ENCODE results near the gene PTPN9.
"Not testable (repeated sequence)": the region's sequence is repeated elsewhere in the genome, so short reads cannot be mapped to it uniquely, and the experiment has no call there.

PTPN9 gene

DNA sequence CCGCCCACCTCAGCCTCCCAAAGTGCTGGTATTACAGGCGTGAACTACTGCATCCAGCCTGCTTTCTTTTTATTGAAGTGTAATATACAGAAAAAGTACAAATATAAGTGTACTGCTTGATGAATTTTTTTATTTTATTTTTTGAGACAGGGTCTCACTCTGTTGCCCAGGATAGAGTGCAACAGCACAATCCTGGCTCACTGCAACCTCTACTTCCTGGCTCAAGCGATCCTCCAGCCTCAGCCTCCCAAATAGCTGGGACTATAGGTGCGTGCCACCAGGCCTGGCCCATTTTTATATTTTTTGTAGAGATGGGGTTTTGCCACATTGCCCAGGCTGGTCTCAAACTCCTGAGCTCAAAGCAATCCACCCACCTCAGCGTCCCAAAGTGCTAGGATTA lies 3.8 kb upstream of the PTPN9 start:
- not testable (repeated sequence) for DNase-seq

DNA sequence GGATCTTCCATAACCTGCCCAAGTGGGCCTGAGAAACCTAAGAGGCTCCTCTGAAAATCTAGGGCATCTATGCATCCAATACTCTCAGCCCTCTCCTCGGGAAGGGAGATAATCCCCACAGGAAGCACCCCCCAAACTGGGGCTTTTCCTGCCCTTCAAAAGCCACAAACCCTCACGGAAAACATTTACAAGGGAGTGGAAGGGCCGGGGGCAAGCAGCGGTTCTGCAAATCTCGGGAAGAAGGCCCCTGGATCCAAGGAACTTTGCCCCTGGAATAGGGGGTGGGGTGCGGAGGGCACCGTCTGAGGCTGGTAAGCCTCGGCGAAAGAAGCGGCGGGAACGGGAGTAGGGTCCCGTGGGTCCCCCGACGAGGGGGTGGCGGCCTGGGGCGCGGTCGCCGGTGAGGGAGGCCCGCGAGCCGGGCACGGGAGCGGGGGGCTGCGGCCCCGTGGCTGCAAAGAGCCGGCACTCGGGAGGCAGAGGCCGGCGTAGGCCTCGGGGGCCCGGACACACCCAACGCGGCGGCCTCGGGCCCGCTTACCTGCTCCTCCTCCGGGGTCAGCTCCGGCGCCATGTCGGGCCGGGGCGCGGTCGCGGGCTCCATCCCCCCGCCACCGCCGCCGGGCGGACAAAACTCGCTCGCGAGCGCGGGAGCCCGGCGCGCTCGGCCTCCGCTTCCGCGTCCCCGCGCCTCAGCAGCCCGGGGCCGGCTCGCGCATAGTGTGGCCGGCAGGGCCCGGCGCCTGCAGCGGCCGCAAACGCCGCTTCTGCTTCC lies 755 bp downstream of the PTPN9 start:
- peak in 1 of 2 donors; percentile 35 for DNase-seq

DNA sequence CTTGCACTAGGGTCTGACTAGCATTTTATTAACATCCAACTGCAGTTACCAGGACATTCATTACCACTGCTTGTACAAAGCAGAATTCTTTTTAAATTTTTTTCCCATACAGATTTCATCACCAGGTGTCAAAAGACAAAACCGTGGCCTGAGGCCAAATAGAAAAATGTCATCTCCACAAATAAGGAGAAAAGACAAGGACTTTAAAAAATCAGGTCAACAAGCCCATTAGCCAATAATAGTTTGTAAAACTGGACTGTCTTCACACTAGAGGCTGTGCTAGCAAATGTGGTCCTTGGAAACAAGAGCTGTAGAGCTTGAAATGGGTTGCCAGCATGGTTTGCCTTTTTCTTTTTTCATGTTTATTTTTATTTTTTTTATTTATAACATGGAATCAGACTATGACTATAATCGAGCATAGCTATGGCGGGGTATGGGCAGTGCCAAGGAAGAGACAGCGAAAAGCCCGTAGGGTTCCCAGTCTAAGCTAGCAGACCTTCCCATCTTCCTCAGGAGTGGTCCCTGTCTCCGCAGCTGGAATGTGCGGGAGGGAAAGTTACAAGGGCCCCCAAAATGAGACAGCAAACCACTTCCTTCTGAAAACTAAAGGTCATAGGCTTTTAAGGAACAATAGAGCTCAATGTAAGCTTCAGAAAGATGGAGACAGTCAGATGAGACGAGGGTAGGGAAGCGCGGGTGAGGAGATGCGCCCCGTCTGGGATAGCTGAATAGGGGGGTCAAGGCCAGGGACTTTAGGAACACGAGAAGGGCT lies 1.5 kb downstream of the PTPN9 start:
- no peak for DNase-seq

DNA sequence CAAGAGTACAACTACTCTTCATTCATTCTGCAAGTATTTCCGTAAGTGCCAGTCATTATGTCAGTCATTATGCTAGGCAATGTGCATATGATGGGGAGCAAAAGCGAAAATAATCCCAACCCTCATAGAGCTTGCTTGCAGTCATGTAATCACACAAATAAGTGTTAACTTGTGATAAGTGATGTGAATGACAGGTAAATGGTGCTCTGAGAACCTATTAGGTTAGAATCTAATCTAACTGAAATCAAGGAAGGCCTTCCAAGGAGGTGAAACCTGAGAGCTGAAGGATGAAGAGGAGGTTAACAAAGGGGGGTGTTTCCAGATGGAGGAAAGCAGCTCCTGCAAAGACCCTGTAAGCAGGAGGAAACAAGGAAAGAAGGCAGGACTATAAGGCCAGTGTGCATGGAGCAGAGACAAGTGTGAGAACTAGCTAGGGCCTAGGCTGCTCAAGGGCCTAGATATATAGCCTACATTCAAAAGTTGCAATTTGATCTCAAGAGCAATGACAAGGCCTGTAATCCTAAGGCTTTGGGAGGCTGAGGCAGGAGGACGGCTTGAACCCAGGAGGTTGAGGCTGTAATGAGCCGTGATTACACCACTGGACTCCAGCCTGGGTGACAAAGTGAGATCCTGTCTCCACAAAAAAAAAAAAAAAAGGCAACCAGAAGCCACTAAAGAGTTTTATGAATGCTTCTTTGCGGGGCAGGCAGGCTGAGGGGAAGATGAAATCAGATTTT lies 5.3 kb downstream of the PTPN9 start:
- DNase-seq: no peak

DNA sequence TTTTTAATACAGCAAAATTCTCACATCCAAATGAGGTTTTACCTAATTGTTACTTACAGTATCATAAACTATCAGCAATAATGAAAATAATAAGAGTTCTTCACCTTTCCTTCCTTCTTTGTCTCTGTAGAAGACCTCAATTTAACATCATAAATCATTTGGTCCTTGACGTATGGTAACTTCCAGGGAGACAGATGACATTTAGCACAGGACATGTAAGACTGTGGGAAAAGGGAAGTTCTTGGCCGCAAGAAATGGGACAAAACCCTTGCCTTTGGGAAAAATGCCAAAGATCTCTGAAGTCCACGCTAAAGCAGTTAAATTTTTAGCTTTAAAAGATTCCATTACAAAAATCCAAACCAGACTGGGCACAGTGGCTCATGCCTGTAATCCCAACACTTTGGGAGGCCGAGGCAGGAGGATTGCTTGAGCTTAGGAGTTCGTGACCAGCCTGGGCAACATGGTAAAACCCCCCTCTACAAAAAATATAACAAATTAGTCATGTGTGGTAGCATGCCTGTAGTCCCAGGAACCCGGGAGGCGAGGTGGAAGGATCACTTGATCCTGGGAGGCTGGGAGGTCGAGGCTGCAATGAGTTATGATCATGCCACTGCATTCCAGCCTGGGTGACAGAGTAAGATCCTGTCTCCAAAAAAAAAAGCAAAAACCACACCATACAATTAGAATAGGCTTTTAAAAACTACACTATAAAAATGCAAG lies 8.8 kb downstream of the PTPN9 start:
- no peak for DNase-seq

DNA sequence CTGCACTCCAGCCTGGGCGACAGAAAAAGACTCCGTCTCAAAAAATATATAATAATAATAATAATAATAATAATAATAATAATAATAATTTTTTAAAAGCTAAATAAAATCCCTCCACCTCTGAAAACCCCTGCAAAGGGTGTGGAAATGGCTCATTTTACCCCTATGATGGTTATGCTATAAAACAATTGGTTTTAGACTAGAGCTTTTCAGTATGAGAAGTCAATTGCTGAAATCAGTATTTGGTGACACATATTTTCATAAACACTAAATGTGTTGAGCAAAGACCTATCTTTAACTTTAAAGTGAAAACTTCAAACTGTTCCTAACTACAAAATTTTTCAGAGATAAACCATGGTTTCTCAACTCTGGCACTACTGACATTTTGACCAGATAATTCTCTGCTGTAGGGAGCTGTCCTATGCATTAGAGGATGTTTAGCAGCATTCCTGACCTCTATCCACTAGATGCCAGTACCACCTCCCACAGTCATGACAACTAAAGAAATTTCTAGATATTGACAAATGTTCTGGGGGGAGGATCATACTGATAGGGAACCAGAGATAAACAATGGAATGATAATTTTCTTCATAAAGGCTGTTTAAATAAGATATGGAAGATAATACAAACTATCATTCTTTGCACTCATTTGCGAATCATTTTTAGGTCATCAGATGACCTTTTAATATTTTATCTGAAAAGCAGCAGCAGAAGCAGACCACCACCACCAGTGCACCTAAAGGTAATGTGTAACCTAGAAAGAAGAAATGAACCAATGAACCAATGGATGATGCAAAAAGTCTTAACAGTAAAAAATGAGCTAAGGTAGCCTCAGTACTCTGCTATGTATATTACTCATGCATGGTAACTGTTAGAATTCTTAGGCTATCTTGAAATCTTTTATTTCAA lies 13.8 kb downstream of the PTPN9 start:
- DNase-seq: no peak

DNA sequence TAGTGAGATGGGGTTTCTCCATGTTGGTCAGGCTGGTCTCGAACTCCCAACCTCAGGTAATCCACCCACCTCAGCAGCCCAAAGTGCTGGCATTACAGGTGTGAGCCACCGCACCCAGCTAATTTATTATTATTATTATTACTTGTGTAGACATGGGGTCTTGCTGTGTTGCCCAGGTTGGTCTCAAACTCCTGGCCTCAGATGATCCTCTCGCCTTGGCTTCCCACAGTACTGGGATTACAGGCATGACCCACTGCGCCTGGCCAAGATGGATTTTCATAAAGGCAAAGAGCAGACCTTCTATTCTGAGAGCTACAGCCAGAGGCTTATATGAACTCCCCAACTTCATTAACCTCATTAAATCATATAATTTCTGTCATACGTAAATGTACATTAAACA lies 17.2 kb downstream of the PTPN9 start:
- no peak for DNase-seq

DNA sequence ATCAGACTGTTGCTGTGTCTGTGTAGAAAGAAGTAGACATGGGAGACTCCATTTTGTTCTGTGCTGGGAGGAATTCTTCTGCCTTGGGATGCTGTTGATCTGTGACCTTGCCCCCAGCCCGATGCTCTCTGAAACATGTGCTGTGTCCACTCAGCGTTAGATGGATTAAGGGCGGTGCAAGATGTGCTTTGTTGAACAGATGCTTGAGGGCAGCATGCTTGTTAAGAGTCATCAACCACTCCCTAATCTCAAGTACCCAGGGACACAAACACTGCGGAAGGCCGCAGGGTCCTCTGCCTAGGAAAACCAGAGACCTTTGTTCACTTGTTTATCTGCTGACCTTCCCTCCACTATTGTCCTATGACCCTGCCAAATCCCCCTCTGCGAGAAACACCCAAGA lies 19.8 kb downstream of the PTPN9 start:
- DNase-seq: not testable (repeated sequence)

DNA sequence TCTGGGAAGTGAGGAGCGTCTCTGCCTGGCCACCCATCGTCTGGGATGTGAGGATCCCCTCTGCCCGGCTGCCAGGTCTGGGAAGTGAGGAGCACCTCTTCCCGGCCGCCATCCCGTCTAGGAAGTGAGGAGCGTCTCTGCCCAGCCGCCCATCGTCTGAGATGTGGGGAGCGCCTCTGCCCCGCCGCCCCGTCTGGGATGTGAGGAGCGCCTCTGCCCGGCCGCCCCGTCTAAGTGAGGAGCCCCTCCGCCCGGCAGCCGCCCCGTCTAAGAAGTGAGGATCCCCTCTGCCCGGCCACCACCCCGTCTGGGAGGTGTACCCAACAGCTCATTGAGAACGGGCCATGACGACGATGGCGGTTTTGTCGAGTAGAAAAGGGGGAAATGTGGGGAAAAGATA lies 20.2 kb downstream of the PTPN9 start:
- DNase-seq: not testable (repeated sequence)

DNA sequence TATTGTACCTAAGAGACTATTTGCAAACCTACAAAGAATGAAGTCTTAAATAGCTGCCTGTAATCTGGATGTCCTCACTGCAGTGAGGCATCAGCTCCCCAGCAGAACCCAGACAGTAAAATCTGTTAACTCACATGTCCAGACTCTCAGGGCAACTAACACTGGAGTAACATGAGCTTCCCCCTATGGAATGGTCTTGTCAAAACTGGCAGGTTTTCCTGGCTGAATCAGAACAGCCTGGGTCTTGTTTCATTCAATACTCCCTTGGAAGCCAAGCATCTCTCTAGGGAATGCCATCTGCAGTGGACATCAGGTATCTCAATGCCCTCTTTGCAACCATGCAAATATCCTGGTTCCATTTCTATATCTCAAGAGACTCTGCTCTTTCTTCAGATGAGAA lies 24.4 kb downstream of the PTPN9 start:
- no peak for DNase-seq

DNA sequence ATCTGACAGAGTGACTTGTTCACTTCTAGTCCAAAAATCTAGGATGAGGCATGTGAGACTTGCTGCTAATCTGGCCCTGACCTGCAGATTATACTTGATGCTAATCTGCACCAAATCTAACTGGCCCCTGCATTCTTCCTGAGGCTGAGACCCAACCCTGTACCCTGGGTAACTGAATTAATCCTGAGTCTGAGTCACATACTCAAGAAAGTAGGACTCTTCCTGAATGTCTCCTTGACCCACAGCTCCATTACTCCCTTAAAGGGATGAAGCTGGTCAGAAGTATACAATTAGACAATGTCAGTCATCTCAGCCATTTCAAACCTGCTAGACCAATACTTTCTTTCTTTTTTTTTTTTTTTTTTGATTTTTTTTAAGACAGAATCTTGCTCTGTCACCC lies 25.5 kb downstream of the PTPN9 start:
- DNase-seq: no peak

DNA sequence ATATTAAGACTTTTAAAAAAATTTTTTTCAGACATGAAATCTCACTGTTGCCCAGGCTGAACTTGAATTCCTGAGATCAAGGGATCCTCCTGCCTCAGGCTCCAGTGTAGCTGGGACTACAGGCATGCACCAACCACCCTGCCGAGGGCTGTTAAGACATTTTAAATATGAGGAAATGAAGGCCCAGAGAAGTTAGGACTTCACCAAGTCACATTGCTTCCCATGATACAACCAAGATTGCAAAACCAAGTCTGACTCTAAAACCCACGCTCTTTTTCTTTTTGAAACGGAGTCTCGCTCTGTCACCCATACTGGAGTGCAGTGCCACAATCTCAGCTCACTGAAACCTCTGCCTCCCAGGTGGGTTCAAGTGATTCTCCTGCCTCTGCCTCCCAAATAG lies 28.0 kb downstream of the PTPN9 start:
- DNase-seq: no peak

DNA sequence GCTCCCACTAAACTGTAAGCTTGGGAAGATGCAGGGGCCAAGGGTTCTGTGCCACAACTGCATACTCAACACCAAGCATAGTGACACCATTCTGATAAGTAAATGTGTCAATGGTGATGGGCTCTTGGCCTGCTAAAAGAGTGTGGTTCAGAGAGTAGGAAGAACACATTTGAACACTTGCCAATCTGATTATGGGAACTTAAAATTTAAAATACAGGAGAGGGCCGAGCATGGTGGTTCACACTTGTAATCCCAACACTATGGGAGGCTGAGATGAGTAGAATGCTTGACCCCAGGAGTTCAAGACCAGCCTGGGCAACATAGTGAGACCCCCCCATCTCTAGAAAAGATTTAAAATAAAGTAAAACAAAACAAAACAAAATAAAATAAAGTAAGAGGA lies 34.1 kb downstream of the PTPN9 start:
- DNase-seq: no peak

DNA sequence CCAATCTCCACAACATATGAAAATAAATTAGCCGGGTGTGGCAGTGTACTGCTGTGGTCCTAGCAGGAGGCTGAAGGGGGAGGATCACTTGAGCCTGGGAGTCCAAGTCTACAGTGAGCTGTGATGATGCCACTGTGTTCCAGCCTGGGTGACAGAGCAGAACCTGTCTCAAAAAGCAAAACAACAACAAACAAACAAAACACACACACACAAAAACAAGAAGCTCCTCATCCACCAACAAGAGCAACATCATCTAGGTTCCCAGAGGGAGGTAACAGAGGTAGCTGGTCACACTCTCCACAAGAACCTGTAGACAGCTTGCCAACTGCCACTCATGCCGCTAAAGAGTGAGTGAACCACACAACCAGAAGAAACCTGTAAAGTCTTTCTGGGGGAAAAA lies 34.8 kb downstream of the PTPN9 start:
- DNase-seq: no peak

DNA sequence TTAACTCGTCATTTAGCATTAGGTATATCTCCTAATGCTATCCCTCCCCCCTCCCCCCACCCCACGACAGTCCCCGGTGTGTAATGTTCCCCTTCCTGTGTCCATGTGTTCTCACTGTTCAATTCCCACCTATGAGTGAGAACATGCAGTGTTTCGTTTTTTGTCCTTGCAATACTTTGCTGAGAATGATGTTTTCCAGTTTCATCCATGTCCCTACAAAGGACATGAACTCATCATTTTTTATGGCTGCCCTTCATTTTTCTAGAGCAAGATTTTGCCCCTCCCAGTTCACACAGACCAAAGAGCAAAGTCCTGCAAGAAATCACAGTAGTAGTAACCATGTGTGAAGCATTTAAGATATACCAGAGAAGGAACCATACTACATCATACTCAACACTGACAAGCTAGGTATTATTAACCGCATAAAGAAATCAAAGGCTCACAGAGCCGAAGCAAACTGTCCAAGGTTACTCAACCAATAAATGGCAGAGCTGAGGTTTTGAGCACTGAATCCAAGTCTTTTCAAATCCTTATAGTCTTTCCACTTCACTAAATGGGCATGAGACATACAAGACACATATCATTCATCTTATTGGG lies 36.1 kb downstream of the PTPN9 start:
- DNase-seq: not testable (repeated sequence)

DNA sequence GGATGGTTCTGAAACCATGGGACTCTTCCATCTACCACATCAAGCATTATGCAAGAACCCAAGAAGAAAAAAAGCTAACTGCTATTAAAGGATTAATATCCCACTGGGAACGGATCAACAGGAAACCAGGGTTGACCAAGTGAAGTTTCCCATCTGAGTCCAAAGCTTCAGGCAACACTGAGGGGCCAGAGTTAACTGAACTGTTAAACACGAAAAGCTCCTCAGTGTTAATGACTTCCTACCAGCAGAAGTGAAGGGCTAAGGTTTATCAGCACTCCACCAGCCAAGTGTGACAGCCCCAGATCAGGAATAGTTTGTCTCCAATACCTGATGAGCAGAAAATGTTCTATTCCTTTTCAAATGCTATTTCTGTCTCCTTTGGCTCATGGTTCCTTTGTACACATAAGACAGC lies 36.7 kb downstream of the PTPN9 start:
- no peak for DNase-seq

DNA sequence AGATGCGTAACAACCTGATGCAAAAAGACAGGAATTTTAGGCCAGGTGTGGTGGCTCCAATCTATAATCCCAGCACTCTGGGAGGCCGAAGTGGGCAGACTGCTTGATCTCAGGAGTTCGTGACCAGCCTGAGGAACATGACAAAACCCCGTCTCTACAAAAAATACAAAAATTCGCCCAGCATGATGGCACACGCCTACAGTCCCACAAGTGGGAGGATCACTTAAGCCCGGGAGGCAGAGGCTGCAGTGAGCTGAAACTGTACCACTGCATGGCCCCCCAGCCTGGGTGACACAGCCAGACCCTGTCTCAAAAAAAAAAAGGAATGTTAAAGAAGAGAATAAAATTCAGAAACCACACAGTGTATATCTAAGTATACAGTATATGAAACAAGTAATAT lies 40.7 kb downstream of the PTPN9 start:
- DNase-seq: no peak

DNA sequence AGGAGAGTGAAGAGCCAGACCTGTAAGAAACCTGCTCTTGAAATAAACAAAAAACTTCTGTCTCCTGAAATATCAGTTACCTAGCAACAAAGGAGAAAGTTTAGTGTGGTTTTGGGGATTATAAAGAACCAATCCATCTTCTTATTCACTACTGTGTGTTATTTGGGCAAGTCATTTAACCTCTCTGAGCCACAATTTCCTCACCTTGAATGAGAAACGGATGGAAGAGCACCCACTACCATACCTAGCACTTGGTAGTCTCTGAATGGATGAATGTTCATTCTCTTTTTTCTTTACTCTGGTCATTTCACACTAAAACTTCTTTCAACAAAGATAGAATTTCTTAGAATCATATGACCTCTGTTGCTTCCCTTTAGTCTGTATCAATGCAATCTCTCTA lies 45.2 kb downstream of the PTPN9 start:
- no peak for DNase-seq

DNA sequence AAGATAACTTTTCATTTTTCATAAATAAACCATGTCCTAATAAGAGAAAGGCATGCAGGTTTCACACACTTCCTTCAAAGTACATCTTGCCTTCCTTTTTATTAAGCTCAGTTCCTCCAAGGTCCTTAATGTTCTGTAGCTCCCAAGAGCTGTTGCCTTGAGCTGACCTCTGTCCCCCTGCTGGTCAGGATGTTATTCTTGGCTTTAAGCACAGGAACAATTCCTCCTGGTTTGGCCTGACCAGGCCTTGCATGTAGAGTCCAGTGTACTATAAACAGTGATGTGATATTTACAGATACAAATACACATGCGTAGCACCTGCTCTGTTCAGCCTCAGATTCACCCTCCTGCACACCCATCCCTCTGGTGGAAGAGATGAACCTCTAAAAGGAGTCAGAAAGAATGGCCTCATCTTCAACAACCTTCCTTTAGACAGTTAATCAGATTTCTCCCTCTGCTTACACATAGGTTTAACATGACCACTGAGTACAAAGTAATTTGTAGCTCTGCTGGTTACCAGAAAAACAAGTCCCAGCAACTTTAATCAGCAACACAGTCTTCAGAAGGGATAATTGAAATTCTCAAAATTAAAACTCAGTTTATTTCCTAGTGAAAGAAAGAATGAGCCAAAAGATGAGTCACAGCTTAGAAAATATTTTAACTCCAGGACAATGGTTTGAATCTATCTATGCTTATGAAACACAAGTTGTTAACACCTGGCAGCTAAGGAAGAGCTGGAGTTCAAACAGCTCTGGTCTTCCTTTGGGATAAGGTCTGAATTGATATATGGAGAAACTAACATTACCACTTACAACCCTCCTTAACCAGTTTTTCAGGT lies 46.5 kb downstream of the PTPN9 start:
- peak; percentile 2 to 14 for DNase-seq

DNA sequence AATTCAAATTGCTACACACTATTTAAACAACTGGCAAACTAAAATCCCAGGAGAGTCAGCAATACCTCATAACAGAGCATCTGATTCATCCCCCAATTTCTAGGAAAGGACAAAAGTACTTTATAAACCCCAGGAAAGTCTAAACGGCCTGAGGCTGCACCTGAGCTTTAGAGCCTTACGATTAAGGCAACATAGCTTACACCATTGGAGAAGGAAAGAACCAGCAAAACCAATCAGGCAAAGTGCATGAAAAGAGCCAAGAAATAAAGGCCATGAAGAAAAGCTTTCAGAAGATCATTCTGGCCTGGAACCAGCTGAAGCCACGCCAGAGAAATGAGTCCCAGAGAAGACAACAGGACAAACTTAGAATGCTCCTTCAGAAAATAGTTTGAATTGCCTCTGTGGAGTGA lies 48.1 kb downstream of the PTPN9 start:
- DNase-seq: no peak

DNA sequence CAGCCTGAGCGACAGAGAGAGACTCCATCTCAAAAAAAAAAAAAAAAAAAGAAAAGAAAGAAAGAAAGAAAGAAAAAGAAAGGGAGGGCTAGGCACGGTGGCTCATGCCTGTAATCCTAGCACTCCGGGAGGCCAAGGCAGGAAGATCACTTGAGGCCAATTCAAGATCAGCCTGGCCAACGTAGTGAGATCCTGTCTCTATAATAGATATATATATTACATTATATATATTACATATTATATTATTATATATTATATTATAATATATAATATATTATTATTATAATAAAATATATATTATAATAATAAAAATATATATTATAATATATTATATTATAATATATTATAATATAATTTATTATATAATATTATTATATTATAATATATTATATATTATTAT lies 48.9 kb downstream of the PTPN9 start:
- no peak for DNase-seq
